LNCaP clone FGC (cell line): ENCODE measurements around the gene ZBTB37.
A peak's percentile ranks its signal among the peaks of the same experiment; 100 is the strongest.
"Not testable (repeated sequence)": the region's sequence is repeated elsewhere in the genome, so short reads cannot be mapped to it uniquely, and the experiment has no call there.

Experiments
- DNase-seq: peaks from one replicate; pipeline ENCODE4 v3.0.0-alpha.2; 2011; ENCODE audit warnings: low read depth
- H3K4me3 ChIP-seq: 2 replicates; pipeline ENCODE4 v1.5.1; 2011; ENCODE audit warnings: mild to moderate bottlenecking, low read depth, low read length, control low read depth
- CTCF ChIP-seq: IDR thresholded peaks from 2 replicates; pipeline ENCODE4 v1.5.1; 2012; ENCODE audit warnings: mild to moderate bottlenecking; ENCODE audit not compliant: control insufficient read depth, insufficient read depth; ENCODE audit errors: extremely low read depth

ZBTB37 gene

GRCh38 chr1:173860065-173860464 is 8.1 kb upstream of the ZBTB37 start:
- no peak overlapping the region for H3K4me3 ChIP-seq
- no peak for TF ChIP-seq CTCF
- DNase-seq = no peak

- no peak for DNase-seq
- no peak for TF ChIP-seq CTCF
- H3K4me3 ChIP-seq = no peak overlapping the region
These were observed 6.4 kb upstream of the ZBTB37 start for GRCh38 chr1:173861731-173862145.

- DNase-seq, H3K4me3 ChIP-seq: not testable (repeated sequence)
These were observed 5.9 kb upstream of the ZBTB37 start for GRCh38 chr1:173862146-173862768.

GRCh38 chr1:173862769-173863223 is 5.4 kb upstream of the ZBTB37 start:
- TF ChIP-seq CTCF = no peak
- H3K4me3 ChIP-seq = no peak overlapping the region
- DNase-seq = no peak

GRCh38 chr1:173863224-173864161 is 4.7 kb upstream of the ZBTB37 start:
- no peak overlapping the region for H3K4me3 ChIP-seq
- no peak for DNase-seq
- no peak for TF ChIP-seq CTCF

GRCh38 chr1:173864179-173864867 is 3.9 kb upstream of the ZBTB37 start:
- H3K4me3 ChIP-seq = no peak overlapping the region; the same call in 1 of the 2 replicates
- no peak for TF ChIP-seq CTCF
- no peak for DNase-seq

- DNase-seq = no peak
- H3K4me3 ChIP-seq = peak overlapping the region; percentile 92
- no peak for TF ChIP-seq CTCF
These were observed 2.6 kb upstream of the ZBTB37 start for GRCh38 chr1:173865468-173866164.
